NCI-H2227 treated with DMSO at 0.1 percent for 48 hours (cell line): Measurements from ENCODE around the gene APOC1.
"Not testable (repeated sequence)": the region's sequence is repeated elsewhere in the genome, so short reads cannot be mapped to it uniquely, and the experiment has no call there.

Source experiments
- DNase-seq: peaks from one replicate; lab custom pipeline; 2025; lab: John Stamatoyannopoulos, UW

The APOC1 gene

GRCh38 chr19:44889830-44890365 is 24.5 kb upstream of the APOC1 start:
- DNase-seq: no peak

GRCh38 chr19:44890366-44891015 is 23.9 kb upstream of the APOC1 start:
- peak; percentile 99 for DNase-seq

GRCh38 chr19:44891016-44891882 is 23.2 kb upstream of the APOC1 start, which contains the start of gene TOMM40:
TOMM40 (plus strand) TSS chr19:44891254; CDS start chr19:44891416, 162 bp downstream.
- no peak for DNase-seq

- DNase-seq: no peak
Observed at GRCh38 chr19:44892932-44893331, 21.5 kb upstream of the APOC1 start.

- no peak for DNase-seq
Observed at GRCh38 chr19:44893332-44894051, 20.9 kb upstream of the APOC1 start.

GRCh38 chr19:44894052-44894400 is 20.4 kb upstream of the APOC1 start:
- no peak for DNase-seq

GRCh38 chr19:44894946-44895345 is 19.5 kb upstream of the APOC1 start:
- no peak for DNase-seq

- DNase-seq: no peak
Observed at GRCh38 chr19:44897835-44898234, 16.6 kb upstream of the APOC1 start.

GRCh38 chr19:44900328-44901244 is 13.8 kb upstream of the APOC1 start:
- DNase-seq: no peak

GRCh38 chr19:44903216-44903601 is 11.2 kb upstream of the APOC1 start:
- DNase-seq: no peak

GRCh38 chr19:44903602-44904425 is 10.6 kb upstream of the APOC1 start:
- DNase-seq: peak; percentile 15

- no peak for DNase-seq
Observed at GRCh38 chr19:44904426-44904994, 9.9 kb upstream of the APOC1 start.

- no peak for DNase-seq
Observed at GRCh38 chr19:44905437-44906160, 8.8 kb upstream of the APOC1 start, which contains the start of gene APOE. APOE (plus strand) TSS chr19:44905796; CDS start chr19:44906625, 829 bp downstream.

GRCh38 chr19:44907613-44908012 is 6.8 kb upstream of the APOC1 start:
- DNase-seq: no peak

GRCh38 chr19:44908074-44908835 is 6.2 kb upstream of the APOC1 start:
- no peak for DNase-seq

GRCh38 chr19:44908836-44909261 is 5.6 kb upstream of the APOC1 start:
- DNase-seq: no peak

- DNase-seq: no peak
Observed at GRCh38 chr19:44909775-44910174, 4.6 kb upstream of the APOC1 start.

- DNase-seq: not testable (repeated sequence)
Observed at GRCh38 chr19:44911896-44912295, 2.5 kb upstream of the APOC1 start.

- no peak for DNase-seq
Observed at GRCh38 chr19:44912854-44913253, 1.6 kb upstream of the APOC1 start.
